Islet of Langerhans (tissue), 1 donor: Measurements from ENCODE around the gene ST6GALNAC6.
"Not testable (repeated sequence)": the region's sequence is repeated elsewhere in the genome, so short reads cannot be mapped to it uniquely, and the experiment has no call there.

Experiments used
- FAIRE-seq: peaks from one replicate; lab custom pipeline; 2011; peaks lifted over from hg19 to GRCh38; lab: Jason Lieb, UNC

Gene ST6GALNAC6

GRCh38 chr9:127873223-127873691 is 26.1 kb downstream of the ST6GALNAC6 start:
- FAIRE-seq, result no peak

- no peak for FAIRE-seq
These were observed 26.8 kb downstream of the ST6GALNAC6 start for GRCh38 chr9:127872369-127873222.

- FAIRE-seq, result no peak
These were observed 27.9 kb downstream of the ST6GALNAC6 start for GRCh38 chr9:127871531-127871930.

- no peak for FAIRE-seq
These were observed 28.5 kb downstream of the ST6GALNAC6 start for GRCh38 chr9:127870887-127871286.

GRCh38 chr9:127870153-127870491 is 29.3 kb downstream of the ST6GALNAC6 start:
- FAIRE-seq, result not testable (repeated sequence)

- FAIRE-seq, result no peak
These were observed 29.9 kb downstream of the ST6GALNAC6 start for GRCh38 chr9:127869310-127870152.

- no peak for FAIRE-seq
These were observed 31.0 kb downstream of the ST6GALNAC6 start for GRCh38 chr9:127868278-127868902.

- no peak for FAIRE-seq
These were observed 31.8 kb downstream of the ST6GALNAC6 start for GRCh38 chr9:127867356-127868277.

GRCh38 chr9:127866535-127866934 is 32.9 kb downstream of the ST6GALNAC6 start:
- no peak for FAIRE-seq

- no peak for FAIRE-seq
These were observed 33.5 kb downstream of the ST6GALNAC6 start for GRCh38 chr9:127865645-127866464.

GRCh38 chr9:127863191-127863621 is 36.2 kb downstream of the ST6GALNAC6 start:
- no peak for FAIRE-seq

GRCh38 chr9:127862075-127863011 is 37.1 kb downstream of the ST6GALNAC6 start:
- no peak for FAIRE-seq

GRCh38 chr9:127860779-127861178 is 38.6 kb downstream of the ST6GALNAC6 start:
- FAIRE-seq, result no peak

- FAIRE-seq, result no peak
These were observed 39.1 kb downstream of the ST6GALNAC6 start for GRCh38 chr9:127860260-127860659.

GRCh38 chr9:127858041-127858512 is 41.3 kb downstream of the ST6GALNAC6 start:
- FAIRE-seq, result no peak

- no peak for FAIRE-seq
These were observed 42.1 kb downstream of the ST6GALNAC6 start for GRCh38 chr9:127857278-127857677.

- no peak for FAIRE-seq
These were observed 42.7 kb downstream of the ST6GALNAC6 start for GRCh38 chr9:127856729-127857116.

- FAIRE-seq, result no peak
These were observed 43.2 kb downstream of the ST6GALNAC6 start for GRCh38 chr9:127856094-127856728.

- FAIRE-seq, result no peak
These were observed 43.9 kb downstream of the ST6GALNAC6 start for GRCh38 chr9:127855522-127855921.
